GM12878 (cell line): ENCODE measurements around the gene LPIN1. TPM values are rescaled to one million over a fixed set of nuclear protein-coding genes. Genes with fewer than 3 reads are reported as not detected.

Source experiments
- ATAC-seq: fragments of 200-7000 bp; cut with Tn5 transposase; 3 replicates; pipeline ENCODE4 v1.9.1; 2020; ENCODE audit warnings: mild to moderate bottlenecking, moderate library complexity
- BruUV-seq: library from RNA; stranded (reverse); fragments of 400-500 nt; replicated peaks from 2 replicates; lab custom pipeline; 2021; lab: Mats Ljungman, UMichigan
- CTCF ChIA-PET: fragments of 300-600 bp; sonication (Branson Sonifier 250); formaldehyde crosslinking; extraction: SDS; loops from one replicate; lab custom pipeline; 2021; ENCODE audit warnings: inconsistent platforms; lab: Yijun Ruan, JAX
- POLR2A ChIA-PET: fragments of 350-600 bp; formaldehyde crosslinking; extraction: SDS; loops from one replicate; lab custom pipeline; 2021; ENCODE audit warnings: inconsistent platforms; lab: Charles Lee
- RAD21 ChIA-PET: fragments of 300-600 bp; sonication (Branson Sonifier 250); formaldehyde crosslinking; loops from one replicate; lab custom pipeline; 2023; ENCODE audit warnings: antibody characterized with exemption; ENCODE audit not compliant: unreplicated experiment; lab: Charles Lee
- SMC1A ChIA-PET: fragments of 300-600 bp; sonication (Branson Sonifier 250); formaldehyde crosslinking; loops from one replicate; lab custom pipeline; 2023; ENCODE audit not compliant: unreplicated experiment, uncharacterized antibody; lab: Charles Lee
- DNase-seq: peaks from one replicate; pipeline ENCODE4 v3.0.0-alpha.2; 2011; ENCODE audit warnings: low read depth, low spot score
- FAIRE-seq: peaks from 3 replicates; lab custom pipeline; 2011; peaks lifted over from hg19 to GRCh38; lab: Jason Lieb, UNC
- H2AFZ ChIP-seq: 2 replicates; pipeline ENCODE4 v1.6.0; 2011; ENCODE audit warnings: low read depth, low read length, control low read depth; ENCODE audit not compliant: control insufficient read depth
- H3K27ac ChIP-seq: 2 replicates; pipeline ENCODE4 v1.5.1; 2011; ENCODE audit warnings: control low read depth; ENCODE audit not compliant: control insufficient read depth, insufficient read depth
- H3K27me3 ChIP-seq, 2 experiments: replicated peaks in 1 of 2; 2 replicates each; pipeline versions ENCODE4 v1.6.0 to v1.6.1; 2011; ENCODE audit warnings: low read length in 1 of 2; ENCODE audit not compliant: control insufficient read depth in 2 of 2, insufficient read depth in 2 of 2
- H3K36me3 ChIP-seq, 2 experiments: 2 replicates each; pipeline ENCODE4 v1.5.1; 2011; ENCODE audit warnings: low read length in 1 of 2; ENCODE audit not compliant: control insufficient read depth in 2 of 2, insufficient read depth in 2 of 2
- H3K4me1 ChIP-seq: 2 replicates; pipeline ENCODE4 v1.6.1; 2011; ENCODE audit warnings: mild to moderate bottlenecking, low read length, moderate library complexity, mixed read lengths; ENCODE audit not compliant: control insufficient read depth, insufficient read depth
- H3K4me2 ChIP-seq: 2 replicates; pipeline ENCODE4 v1.6.0; 2011; ENCODE audit warnings: control low read depth; ENCODE audit not compliant: control insufficient read depth, insufficient read depth
- H3K4me3 ChIP-seq: fragments of 200-600 bp; sonication (generic); 2 replicates; pipeline ENCODE4 v1.5.1; 2016
- H3K79me2 ChIP-seq: 2 replicates; pipeline ENCODE4 v1.6.0; 2011; ENCODE audit warnings: low read length; ENCODE audit not compliant: control insufficient read depth, insufficient read depth
- H3K9ac ChIP-seq: 2 replicates; pipeline ENCODE4 v1.8.0; 2011; ENCODE audit warnings: low read length, control low read depth, mixed read lengths; ENCODE audit not compliant: control insufficient read depth, insufficient read depth
- H3K9me3 ChIP-seq: replicated peaks from 3 replicates; pipeline ENCODE4 v1.5.1; 2011; ENCODE audit warnings: mild to moderate bottlenecking, low read length; ENCODE audit not compliant: control insufficient read depth, insufficient read depth
- H4K20me1 ChIP-seq: 2 replicates; pipeline ENCODE4 v1.6.0; 2011; ENCODE audit not compliant: control insufficient read depth, insufficient read depth
- E4F1 ChIP-seq: fragments of 450-650 bp; IDR thresholded peaks from 2 replicates; pipeline ENCODE4 v1.6.1; 2018; ENCODE audit warnings: borderline replicate concordance, mild to moderate bottlenecking; ENCODE audit not compliant: partially characterized antibody
- GABPA ChIP-seq: IDR thresholded peaks from 2 replicates; pipeline ENCODE4 v1.6.1; 2014; ENCODE audit warnings: antibody characterized with exemption, low read depth, mild to moderate bottlenecking, inconsistent platforms
- GATAD2B ChIP-seq: fragments of 450-650 bp; conservative IDR thresholded peaks from 2 replicates; pipeline ENCODE4 v1.6.1; 2017; ENCODE audit warnings: low read depth, mild to moderate bottlenecking, moderate library complexity
- IRF3 ChIP-seq: fragments of 450-650 bp; IDR thresholded peaks from 2 replicates; pipeline ENCODE4 v1.6.1; 2014; ENCODE audit warnings: mild to moderate bottlenecking
- MEF2A ChIP-seq: IDR thresholded peaks from 2 replicates; pipeline ENCODE4 v1.6.1; 2011; ENCODE audit warnings: low read depth, mild to moderate bottlenecking, low read length, moderate library complexity; ENCODE audit not compliant: insufficient read depth
- POU2F2 ChIP-seq: IDR thresholded peaks from 3 replicates; pipeline ENCODE4 v1.6.1; 2011; ENCODE audit warnings: low read depth, mild to moderate bottlenecking, low read length, borderline replicate concordance
- RAD21 ChIP-seq: IDR thresholded peaks from 2 replicates; pipeline ENCODE4 v1.6.1; 2011; ENCODE audit warnings: mild to moderate bottlenecking, low read depth, low read length, moderate library complexity; ENCODE audit not compliant: insufficient read depth
- SMARCA5 ChIP-seq: fragments of 450-650 bp; IDR thresholded peaks from 2 replicates; pipeline ENCODE4 v1.6.1; 2017; ENCODE audit warnings: mild to moderate bottlenecking
- ZSCAN29 ChIP-seq: fragments of 450-650 bp; IDR thresholded peaks from 2 replicates; pipeline ENCODE4 v1.6.1; 2017; ENCODE audit warnings: mild to moderate bottlenecking, moderate library complexity
- ZZZ3 ChIP-seq: IDR thresholded peaks from 2 replicates; pipeline ENCODE4 v1.6.1; 2011; ENCODE audit warnings: low read depth; ENCODE audit not compliant: control insufficient read depth, insufficient read length
- WGBS: methylation state at CpG from one replicate; pipeline ENCODE4 v1.1.6; 2016; ENCODE audit warnings: low lambda C conversion rate; ENCODE audit not compliant: insufficient replicate concordance, insufficient coverage; ENCODE audit errors: missing lambda C conversion rate; 5-methylcytosine and 5-hydroxymethylcytosine counted together
- in situ Hi-C: fragments of 300-500 bp; cut with MboI; formaldehyde crosslinking; loops from 9 replicates; pipeline ENCODE4 v1.14.3; 2018; ENCODE audit warnings: mixed read lengths
- intact Hi-C: fragments of 100-400 bp; cut with micrococcal nuclease; formaldehyde crosslinking; loops from one replicate; pipeline ENCODE4 v1.14.2; 2022; ENCODE audit not compliant: unreplicated experiment
- polyA plus RNA-seq, 11 experiments: library from polyadenylated mRNA; depleted of rRNA in 4 of 11; unstranded in 6 of 11; stranded (reverse) in 5 of 11; fragments of >200 nt; fragmentation: Nextera tagmentation in 4 of 11; fragmentation: Illumina TruSeq in 1 of 11; extraction: Ambion mirVana in 4 of 11; extraction: Trizol in 1 of 11; gene quantifications; 1 replicate in 1 of 11; 2 replicates in 10 of 11; pipeline versions ENCODE4 v1.2.1 to v1.2.3, GENCODE V29; 2011 to 2016; ENCODE audit warnings: inconsistent platforms in 2 of 11, missing spikeins in 2 of 11, low read depth in 1 of 11
- total RNA-seq, 4 experiments: library from RNA; depleted of rRNA in 3 of 4; stranded (reverse); fragments of >200 nt in 3 of 4; fragmentation: Illumina TruSeq in 1 of 4; extraction: Trizol in 1 of 4; gene quantifications; 2 replicates each; pipeline versions ENCODE4 v1.2.1 to v1.2.3, GENCODE V29; 2013 to 2021

Gene LPIN1
- total and polyA plus RNA-seq, 10 of the 15 experiments (the other 5 are each of a cell fraction or from before 2014, with no cell fraction given): 18.8 to 82.5 (median 50.3) TPM

GRCh38 chr2:11724151-11724550, 22.3 kb upstream of the LPIN1 start:
- TF ChIP-seq GABPA (no peak), RAD21 (no peak), IRF3 (no peak), POU2F2 (no peak), GATAD2B (no peak), ZZZ3 (no peak), SMARCA5 (no peak), ZSCAN29 (no peak), E4F1 (no peak), MEF2A (no peak)
- no peak overlapping the region for H3K27ac ChIP-seq
- H3K9ac ChIP-seq: no peak overlapping the region
- ChIA-PET RAD21 (no interaction called here), POLR2A (no interaction called here), CTCF (no interaction called here), SMC1A (interaction anchor here (0.9 kb wide), 1 partner anchor 16 kb away, joined by 3 read pairs; no protein-coding TSS in a partner anchor)
- H3K36me3 ChIP-seq: no peaks in the 10 kb centered on the region
- intact Hi-C loops: no loop called here
- no peak overlapping the region for H3K4me2 ChIP-seq
- BruUV-seq: no TSS peak
- no peaks in the 10 kb centered on the region for H3K4me1 ChIP-seq
- ATAC-seq (no peak), FAIRE-seq (no peak), DNase-seq (no peak)
- WGBS: 36% methylated on average over 7 of the region's 7 CpGs
- in situ Hi-C loops: no loop called here
- no peak overlapping the region for H2AFZ ChIP-seq
- no peak overlapping the region for H3K4me3 ChIP-seq
- peaks cover 2 to 7% of the 10 kb centered on the region in 2 experiments; a peak in 2 of 4 replicates for H3K27me3 ChIP-seq
- no peaks in the 10 kb centered on the region for H3K9me3 ChIP-seq
- no peaks in the 10 kb centered on the region for H4K20me1 ChIP-seq
- H3K79me2 ChIP-seq: no peaks in the 10 kb centered on the region
